Measurements from ENCODE around the gene TWIST2.

Gene TWIST2

DNA sequence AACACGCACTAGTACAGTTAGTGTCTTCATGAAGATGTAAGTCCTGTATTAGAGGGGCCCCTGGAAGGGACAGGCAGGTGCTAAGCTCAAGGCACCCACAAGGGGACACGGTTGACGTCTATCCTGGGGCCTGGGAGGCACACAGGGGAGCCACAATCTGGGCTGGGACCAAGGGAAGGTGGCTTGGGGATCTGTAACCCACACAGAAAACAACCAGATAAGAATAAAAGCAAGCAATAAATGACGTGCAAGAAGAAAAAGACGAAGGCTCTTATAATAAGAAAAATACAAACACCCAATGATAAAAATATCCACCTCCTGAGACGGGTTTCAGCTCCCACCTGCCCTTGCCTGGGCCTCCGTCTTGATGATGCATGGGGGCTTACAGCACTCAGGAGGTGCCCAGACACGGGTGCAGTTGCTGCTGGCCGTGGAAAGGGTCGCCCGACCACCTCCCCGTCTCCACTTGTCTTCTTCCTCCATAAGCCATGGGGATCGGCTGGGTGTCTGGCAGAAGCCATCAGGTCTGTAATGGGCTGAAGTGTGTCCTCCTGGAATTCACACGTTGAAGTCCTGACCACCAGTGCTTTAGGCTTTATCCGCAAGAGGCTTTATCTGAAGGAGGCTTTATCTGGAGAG lies 73.9 kb downstream of the TWIST2 start:
- Mint-ChIP-seq H3K4me3 (no peak overlapping the region), H3K27me3 (peaks cover 23% of the 10 kb centered on the region), H3K27ac (no peak overlapping the region), H3K9me3 (no peaks in the 10 kb centered on the region), H3K4me1 (no peaks in the 10 kb centered on the region), H3K36me3 (no peaks in the 10 kb centered on the region)
- peak; percentile 10 for DNase-seq
- CTCF ChIA-PET = no interaction called here

DNA sequence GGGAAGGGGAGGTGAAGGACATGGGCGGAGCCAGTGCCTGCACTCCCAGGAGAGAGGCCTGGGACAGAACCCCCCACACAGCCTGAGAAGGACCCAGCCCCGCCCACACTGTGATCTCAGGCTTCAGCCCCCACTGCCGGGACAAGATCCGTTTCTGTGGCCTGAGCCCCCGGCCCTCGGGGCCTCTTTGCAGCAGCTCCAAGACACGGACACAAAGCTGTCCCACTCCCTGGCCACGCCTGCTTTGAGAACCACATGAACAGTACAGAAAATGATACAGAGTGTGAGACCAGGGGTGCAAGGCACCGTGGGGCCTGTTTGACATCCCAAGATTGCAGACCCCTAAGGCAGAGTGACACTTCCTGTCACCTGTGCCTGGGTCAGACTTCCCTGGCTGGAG lies 74.5 kb downstream of the TWIST2 start:
- CTCF ChIA-PET = no interaction called here
- Mint-ChIP-seq H3K27ac (no peak overlapping the region), H3K9me3 (no peaks in the 10 kb centered on the region), H3K27me3 (peaks cover 22% of the 10 kb centered on the region), H3K4me3 (no peak overlapping the region), H3K36me3 (no peaks in the 10 kb centered on the region), H3K4me1 (no peaks in the 10 kb centered on the region)
- DNase-seq = peak; percentile 10

DNA sequence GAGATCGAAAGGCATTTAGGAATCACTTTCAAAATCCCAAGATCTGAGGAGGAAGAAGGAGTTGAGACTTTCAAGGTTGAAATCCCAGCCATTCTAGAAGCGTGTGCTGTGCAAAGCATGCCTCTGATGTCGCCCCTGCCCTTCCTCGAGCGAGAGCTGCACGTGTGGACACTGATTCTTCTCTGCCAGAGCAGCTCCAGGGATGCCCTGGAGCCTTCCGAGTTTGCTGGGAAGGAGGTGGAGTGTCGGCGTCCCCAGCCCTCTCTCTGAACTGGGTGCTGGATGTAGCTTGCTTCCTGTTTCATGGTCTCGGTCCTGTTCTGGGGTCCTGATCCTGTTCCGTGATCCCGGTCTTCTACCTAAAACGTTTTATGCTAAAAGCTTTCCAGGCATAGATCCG lies 76.1 kb downstream of the TWIST2 start:
- Mint-ChIP-seq H3K4me1 (no peaks in the 10 kb centered on the region), H3K27ac (no peak overlapping the region), H3K36me3 (no peaks in the 10 kb centered on the region), H3K27me3 (peaks cover 32% of the 10 kb centered on the region), H3K9me3 (no peaks in the 10 kb centered on the region), H3K4me3 (no peak overlapping the region)
- DNase-seq = peak; percentile 1
- CTCF ChIA-PET = no interaction called here

DNA sequence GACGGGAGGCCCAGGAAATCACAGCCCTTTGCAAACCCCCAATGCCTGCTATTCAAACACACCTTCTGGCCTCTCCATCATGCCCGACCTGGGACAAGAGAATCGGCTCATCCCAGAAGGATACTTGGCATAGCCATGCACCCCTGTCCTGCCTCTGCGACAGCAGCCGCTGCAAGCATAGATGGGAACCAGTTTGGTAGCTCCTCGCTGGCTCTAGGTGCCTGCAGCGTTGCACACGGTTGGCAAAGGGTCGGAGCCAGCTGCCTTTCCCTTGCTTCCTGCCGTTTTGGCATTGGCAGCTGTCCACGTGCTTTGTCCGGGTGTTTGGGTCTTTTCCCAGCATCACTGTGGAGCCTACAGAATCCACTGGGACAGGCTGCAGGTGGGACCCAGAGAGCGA lies 76.9 kb downstream of the TWIST2 start:
- DNase-seq = peak; percentile 5
- Mint-ChIP-seq H3K9me3 (no peaks in the 10 kb centered on the region), H3K27ac (no peak overlapping the region), H3K4me1 (no peaks in the 10 kb centered on the region), H3K27me3 (peaks cover 34% of the 10 kb centered on the region), H3K4me3 (no peak overlapping the region), H3K36me3 (no peaks in the 10 kb centered on the region)
- CTCF ChIA-PET = no interaction called here

DNA sequence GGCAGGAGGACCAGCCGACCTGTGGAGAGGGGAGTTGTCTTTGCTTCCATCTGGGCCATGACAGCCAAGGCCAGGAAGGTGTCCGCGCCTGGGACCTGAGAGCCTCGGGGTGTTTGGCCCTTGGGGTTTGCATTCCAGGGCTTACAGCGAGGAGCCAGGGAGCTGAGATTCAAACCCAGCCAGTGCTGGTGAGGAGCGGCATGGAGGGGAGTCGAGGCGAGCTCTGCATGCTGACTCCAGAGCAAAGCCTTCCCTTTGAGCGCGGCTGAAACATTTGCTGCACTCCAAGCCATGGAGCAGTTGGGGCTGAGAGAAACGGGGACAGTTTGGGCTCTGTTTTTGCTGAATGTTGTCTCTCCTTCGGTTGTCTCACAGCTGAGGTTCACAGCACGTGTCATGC lies 77.4 kb downstream of the TWIST2 start:
- DNase-seq = peak; percentile 19
- H3K27ac Mint-ChIP-seq = no peak overlapping the region
- no peaks in the 10 kb centered on the region for H3K9me3 Mint-ChIP-seq
- H3K27me3 Mint-ChIP-seq = peaks cover 39% of the 10 kb centered on the region
- H3K36me3 Mint-ChIP-seq = no peaks in the 10 kb centered on the region
- H3K4me1 Mint-ChIP-seq = no peaks in the 10 kb centered on the region
- CTCF ChIA-PET = no interaction called here
- no peak overlapping the region for H3K4me3 Mint-ChIP-seq

DNA sequence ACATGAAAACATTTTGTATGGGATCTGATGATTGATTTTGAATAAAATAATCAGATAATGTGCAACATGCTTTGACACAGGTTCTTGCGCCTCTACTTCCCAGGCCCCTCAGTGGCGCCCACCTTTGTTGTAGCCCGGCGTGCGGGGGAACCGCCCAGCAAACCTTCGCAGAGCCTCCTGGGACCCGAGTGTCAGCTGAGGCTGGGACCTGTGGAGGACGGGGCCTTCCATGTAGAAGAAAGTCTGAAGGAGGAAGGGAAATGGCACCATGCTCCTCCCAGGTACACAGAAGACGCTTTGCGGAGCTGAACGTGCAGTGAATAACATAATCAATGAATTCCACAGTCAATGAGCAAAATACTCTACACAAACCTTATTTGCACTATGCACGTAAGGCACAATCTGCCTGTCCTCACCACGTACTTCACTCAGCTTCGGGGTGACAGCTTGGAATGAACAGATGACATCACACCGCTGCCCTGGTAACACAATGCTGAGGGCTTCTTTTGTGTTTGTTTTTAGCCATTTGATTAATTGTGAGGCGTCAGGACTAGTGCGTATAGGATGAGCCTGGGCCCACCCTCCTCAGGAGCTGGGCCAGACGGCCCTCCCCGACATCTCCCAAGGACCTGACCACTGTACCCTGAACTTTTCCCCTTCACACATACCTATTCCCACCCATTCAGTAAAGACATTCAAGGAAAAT lies 78.1 kb downstream of the TWIST2 start:
- Mint-ChIP-seq H3K27me3 (peaks cover 42% of the 10 kb centered on the region), H3K4me3 (no peak overlapping the region), H3K27ac (no peak overlapping the region), H3K36me3 (no peaks in the 10 kb centered on the region), H3K4me1 (no peaks in the 10 kb centered on the region), H3K9me3 (no peaks in the 10 kb centered on the region)
- CTCF ChIA-PET = no interaction called here
- DNase-seq = peak; percentile 17

DNA sequence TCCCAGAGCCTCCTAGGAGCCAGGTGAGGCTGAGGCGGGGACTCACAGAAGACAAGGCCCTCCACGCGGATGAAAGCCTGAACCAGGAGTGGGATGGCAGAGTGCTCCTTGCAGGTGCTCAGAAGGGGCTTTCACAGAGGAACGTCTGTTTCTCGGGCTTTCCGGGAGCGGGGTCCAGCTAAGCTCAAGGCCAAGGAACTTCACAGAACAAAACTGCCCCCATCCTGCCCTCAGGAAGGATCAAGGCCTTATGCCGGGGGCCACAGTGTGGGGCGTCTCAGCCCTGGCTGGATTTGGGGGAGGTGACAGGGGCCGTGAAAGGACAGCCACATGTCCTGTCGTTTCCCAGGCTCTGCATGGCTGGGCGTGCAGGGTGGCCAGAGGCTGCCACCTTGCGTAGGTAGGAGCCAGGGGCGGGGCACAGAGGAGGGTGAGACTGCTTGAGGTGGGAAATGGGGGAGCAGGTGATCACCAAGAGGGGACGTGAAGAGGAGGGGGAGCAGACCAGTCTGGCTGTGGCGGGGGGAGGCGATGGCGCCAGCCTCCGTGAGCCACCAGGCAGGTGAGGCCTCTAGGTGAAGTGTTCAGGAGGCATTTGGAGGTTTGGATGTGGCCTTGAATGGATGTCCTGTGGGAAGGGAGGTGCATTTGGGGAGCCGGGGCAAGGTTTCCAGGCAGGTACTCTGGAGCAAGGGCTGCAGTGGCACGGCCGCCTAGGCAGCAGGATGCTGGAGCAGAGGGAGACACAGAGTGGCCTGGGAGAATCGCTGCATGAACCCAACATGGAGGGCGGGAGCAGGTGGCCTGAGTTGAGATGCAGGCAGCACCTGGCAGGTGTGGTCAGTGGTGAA lies 79.1 kb downstream of the TWIST2 start:
- no peak overlapping the region for H3K4me3 Mint-ChIP-seq
- H3K4me1 Mint-ChIP-seq = no peaks in the 10 kb centered on the region
- H3K9me3 Mint-ChIP-seq = no peaks in the 10 kb centered on the region
- H3K27me3 Mint-ChIP-seq = peaks cover 42% of the 10 kb centered on the region
- H3K27ac Mint-ChIP-seq = no peak overlapping the region
- no peaks in the 10 kb centered on the region for H3K36me3 Mint-ChIP-seq
- peak; percentile 8 for DNase-seq
- CTCF ChIA-PET = no interaction called here

DNA sequence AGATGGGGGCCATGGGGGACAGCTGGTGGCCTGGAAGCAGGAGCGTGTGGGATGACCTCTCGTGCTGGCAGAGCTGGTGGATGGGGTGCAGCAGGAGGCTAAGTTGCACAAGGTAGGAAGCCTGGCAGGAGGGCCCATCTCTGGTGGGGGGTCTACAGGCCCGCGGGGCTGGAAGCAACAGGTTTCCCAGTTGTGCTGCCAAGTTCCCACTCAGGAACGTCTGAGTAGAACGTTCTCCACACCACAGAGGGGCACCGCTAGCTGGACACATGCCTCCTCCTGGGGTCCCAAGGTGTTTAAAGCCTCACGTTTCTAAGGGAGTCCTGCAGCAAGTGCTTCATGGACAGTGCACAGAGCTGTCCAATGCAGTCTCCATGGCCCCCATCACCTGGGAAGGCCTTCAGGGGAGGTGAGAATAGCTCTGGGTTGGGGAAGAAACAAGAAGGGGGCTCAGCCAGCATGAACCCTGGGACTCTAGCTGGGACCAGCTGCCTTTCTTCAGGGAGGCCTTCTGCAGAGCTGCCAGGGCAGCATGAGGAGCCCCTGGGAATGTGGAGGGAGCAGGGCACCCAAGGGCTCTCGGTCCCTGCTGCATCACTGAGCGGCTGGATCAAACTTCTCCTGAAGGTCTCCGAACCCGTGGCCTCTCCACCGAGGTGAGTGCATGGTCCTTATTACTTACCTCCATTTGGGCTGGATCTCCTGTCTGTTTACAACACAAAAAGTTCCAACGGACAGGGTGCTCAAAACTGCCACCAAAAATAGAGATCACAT lies 80.0 kb downstream of the TWIST2 start:
- no peaks in the 10 kb centered on the region for H3K9me3 Mint-ChIP-seq
- H3K36me3 Mint-ChIP-seq = no peaks in the 10 kb centered on the region
- CTCF ChIA-PET = no interaction called here
- H3K4me3 Mint-ChIP-seq = no peak overlapping the region
- no peaks in the 10 kb centered on the region for H3K4me1 Mint-ChIP-seq
- peaks cover 42% of the 10 kb centered on the region for H3K27me3 Mint-ChIP-seq
- DNase-seq = no peak
- no peak overlapping the region for H3K27ac Mint-ChIP-seq

DNA sequence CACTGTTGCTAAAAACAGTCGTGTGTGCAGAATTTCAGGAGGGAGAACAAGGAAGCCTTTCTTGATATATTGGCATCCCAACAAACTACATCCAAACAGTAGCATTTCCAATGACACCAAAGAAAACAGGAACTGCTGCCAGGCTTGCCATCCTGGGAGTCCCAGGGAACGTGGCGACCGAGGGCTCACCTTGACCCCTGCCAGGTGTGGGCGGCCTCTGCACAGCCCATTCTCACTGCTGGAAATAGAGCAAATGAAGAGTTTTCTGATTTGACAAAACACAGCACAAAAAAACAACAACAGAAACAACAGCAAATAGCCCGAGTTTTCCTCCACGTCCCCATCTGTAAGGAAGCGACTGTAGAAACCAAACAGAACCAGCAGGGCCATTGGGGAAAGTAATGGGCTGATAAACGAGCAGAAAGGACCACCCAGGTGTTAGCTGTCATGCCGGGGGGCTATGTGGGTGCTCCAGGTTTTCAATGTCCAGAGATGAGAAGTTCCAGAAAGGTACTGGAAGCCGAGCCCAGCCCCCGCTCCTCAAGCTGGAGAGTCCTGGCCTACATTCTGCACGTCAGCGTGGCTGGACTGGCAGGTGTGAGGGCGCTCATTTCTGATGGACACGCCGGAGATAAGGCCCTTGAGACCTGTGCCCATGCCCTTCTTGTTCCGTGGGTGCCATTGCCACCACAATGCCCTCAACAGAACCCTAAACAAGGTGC lies 80.8 kb downstream of the TWIST2 start:
- H3K27me3 Mint-ChIP-seq = peaks cover 41% of the 10 kb centered on the region
- CTCF ChIA-PET = no interaction called here

DNA sequence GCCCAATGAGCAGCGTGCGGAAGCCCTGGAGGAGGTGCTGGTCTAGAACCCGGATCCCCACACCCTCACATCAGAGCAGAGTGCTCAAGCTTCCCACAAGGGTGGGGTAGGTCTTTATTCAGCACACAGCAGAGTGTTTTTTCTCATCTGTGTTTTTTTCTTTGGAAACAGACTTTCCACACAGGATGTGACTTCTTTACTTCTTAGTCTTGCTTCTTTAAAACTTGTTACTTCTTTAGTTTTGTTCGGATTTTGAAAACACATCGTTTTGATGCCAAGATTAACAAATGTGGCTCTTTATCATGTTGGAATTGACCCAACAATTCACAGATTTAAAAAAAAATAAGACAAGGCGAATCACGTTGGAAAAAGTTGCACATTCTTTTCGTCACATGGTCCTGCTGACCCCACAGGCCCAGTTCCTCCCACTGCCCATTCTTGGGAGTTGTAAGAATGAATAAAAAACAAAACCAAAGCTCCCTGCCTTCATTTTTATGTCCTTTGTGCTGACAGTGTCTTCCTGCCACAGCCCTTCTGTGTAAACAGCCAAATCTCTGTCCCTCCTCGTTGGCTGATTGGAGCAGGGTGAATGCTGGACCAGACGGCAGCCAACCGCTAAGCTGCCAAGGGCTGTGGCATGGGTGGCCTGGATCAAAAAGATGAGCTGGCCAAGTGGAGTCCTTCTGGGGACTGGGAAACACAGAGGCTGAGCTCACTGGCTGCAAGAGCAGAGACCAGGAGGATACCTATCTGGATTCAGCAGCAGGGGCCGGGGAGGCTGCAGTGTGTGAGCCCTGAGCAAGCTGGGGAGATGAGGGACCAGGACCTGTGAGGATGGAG lies 81.6 kb downstream of the TWIST2 start:
- CTCF ChIA-PET = no interaction called here
- H3K27me3 Mint-ChIP-seq = peaks cover 41% of the 10 kb centered on the region
- no peak for DNase-seq
- H3K9me3 Mint-ChIP-seq = no peaks in the 10 kb centered on the region
- no peaks in the 10 kb centered on the region for H3K4me1 Mint-ChIP-seq
- no peaks in the 10 kb centered on the region for H3K36me3 Mint-ChIP-seq
- H3K27ac Mint-ChIP-seq = no peak overlapping the region
- no peak overlapping the region for H3K4me3 Mint-ChIP-seq

More for the DNA sequence above, 80.8 kb downstream of the TWIST2 start:
- no peaks in the 10 kb centered on the region for H3K9me3 Mint-ChIP-seq
- no peak overlapping the region for H3K4me3 Mint-ChIP-seq
- no peak overlapping the region for H3K27ac Mint-ChIP-seq
- no peaks in the 10 kb centered on the region for H3K4me1 Mint-ChIP-seq
- DNase-seq = no peak
- no peaks in the 10 kb centered on the region for H3K36me3 Mint-ChIP-seq

DNA sequence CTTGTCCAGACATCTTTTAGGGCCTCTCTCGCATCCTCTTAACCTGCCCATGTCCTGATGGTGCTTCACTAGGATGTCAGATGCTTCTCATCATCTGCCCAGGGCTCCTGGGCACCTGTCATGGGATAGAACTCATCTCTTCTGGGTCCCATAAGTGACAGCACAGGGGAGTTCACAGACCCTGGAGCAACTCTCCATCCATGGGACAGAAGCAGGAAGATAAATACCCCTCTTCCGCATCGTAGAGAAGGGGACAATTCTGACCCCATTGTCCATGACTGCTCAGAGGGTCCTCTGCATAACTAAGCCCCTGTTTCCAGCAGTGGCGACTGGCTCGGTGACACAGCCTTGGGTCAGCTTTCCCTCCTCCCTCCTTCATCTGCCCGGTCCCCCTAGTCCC lies 82.3 kb downstream of the TWIST2 start:
- H3K36me3 Mint-ChIP-seq = no peaks in the 10 kb centered on the region
- no peak overlapping the region for H3K27ac Mint-ChIP-seq
- DNase-seq = no peak
- CTCF ChIA-PET = no interaction called here
- H3K9me3 Mint-ChIP-seq = no peaks in the 10 kb centered on the region
- H3K27me3 Mint-ChIP-seq = peaks cover 34% of the 10 kb centered on the region
- H3K4me1 Mint-ChIP-seq = no peaks in the 10 kb centered on the region
- H3K4me3 Mint-ChIP-seq = no peak overlapping the region

DNA sequence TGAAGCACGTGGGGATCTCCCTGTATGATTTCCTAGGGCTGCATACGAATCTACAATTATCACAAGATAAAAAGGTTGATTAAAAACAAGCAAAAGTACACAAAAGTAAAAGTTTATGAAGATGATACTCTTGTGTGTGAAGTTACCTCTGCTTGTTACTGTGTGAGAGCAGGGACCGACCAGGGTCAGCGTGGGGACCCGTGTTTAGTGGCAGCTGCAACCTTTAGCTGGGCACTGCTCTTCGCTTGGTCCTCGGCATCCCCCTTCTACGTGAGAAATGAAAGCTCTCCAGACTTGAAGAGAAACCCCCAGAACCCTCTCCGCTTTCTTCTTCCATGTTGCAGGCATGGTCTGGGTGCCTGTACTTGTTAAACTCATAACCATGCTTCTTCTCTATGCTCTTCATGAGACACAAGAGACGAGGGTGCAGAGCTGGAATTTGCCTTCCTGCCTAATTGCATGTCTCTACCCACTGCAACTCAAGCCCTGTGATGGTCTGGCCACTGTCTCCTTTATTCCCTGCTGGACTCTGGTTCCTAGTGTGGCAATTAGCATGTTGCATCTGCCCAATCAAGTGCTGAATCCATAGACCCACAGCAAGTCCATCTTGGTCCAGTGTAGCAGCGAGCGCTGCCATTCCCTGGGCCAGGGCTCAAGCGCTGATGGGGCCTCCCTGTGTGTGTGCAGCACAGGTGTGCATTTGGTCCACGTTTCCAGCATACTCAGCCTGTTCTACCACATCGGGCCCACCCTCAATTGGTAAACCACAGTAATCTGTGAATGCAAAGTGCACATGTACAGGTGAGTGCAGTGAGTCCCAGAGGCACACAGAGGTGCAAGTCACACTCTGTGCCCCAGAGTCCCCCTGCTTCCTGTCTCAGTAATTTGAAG lies 88.5 kb downstream of the TWIST2 start:
- no peak for DNase-seq
- Mint-ChIP-seq H3K36me3 (no peaks in the 10 kb centered on the region), H3K4me3 (no peak overlapping the region), H3K27ac (no peak overlapping the region), H3K9me3 (no peaks in the 10 kb centered on the region), H3K27me3 (peaks cover 5% of the 10 kb centered on the region), H3K4me1 (no peaks in the 10 kb centered on the region)
- CTCF ChIA-PET = no interaction called here

Data from activated naive CD4-positive, alpha-beta T cell treated with anti-CD3 and anti-CD28 coated beads, Interleukin-2, amount 10 ng/mL, durations not matched to agents 7 days and 5 days (primary cell).